ENCODE results near the gene ZCCHC10.
"Not testable (repeated sequence)": the region's sequence is repeated elsewhere in the genome, so short reads cannot be mapped to it uniquely, and the experiment has no call there.

Gene ZCCHC10

DNA sequence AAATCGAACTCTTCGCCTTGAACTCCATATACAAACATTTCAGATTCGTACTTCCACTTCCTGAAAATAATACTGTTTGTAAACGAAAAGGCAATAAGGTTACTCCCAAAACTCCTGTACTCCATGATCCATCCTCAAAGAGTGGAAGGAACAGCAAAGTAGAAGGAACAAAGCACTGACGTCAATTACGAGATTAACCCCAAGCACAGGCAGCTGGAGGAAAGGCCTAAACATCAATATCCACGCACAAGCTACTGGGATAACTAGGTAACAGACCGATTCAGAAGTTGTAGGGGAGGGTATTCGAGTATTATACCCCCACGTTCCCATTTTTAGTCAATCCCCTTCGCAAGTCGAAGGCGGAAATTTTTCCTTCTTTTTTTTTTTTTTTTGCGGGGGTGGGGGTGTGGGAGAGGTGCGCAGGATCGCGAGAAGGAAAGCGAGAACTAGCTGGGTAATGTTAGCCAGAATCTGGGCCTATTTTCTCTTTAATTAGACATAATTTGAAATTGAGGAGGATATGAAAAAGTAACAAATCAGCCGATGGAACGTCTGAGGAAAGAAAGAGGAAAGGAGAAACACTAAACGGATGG lies 63.8 kb downstream of the ZCCHC10 start:
- TF ChIP-seq, protein P1, sequence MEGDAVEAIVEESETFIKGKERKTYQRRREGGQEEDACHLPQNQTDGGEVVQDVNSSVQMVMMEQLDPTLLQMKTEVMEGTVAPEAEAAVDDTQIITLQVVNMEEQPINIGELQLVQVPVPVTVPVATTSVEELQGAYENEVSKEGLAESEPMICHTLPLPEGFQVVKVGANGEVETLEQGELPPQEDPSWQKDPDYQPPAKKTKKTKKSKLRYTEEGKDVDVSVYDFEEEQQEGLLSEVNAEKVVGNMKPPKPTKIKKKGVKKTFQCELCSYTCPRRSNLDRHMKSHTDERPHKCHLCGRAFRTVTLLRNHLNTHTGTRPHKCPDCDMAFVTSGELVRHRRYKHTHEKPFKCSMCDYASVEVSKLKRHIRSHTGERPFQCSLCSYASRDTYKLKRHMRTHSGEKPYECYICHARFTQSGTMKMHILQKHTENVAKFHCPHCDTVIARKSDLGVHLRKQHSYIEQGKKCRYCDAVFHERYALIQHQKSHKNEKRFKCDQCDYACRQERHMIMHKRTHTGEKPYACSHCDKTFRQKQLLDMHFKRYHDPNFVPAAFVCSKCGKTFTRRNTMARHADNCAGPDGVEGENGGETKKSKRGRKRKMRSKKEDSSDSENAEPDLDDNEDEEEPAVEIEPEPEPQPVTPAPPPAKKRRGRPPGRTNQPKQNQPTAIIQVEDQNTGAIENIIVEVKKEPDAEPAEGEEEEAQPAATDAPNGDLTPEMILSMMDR (IDR thresholded peaks at IDR 0.05; ENCODE audit: low read depth, low read length) = no peak
- DNase-seq (ENCODE audit: low read depth, low spot score) = peak; percentile 85
- in situ Hi-C loops (cut with HindIII; ENCODE audit: low sequenced_read_pairs) = no loop called here
- H3K4me3 ChIP-seq (ENCODE audit: low read depth, low read length) = peak overlapping the region; percentile 94

DNA sequence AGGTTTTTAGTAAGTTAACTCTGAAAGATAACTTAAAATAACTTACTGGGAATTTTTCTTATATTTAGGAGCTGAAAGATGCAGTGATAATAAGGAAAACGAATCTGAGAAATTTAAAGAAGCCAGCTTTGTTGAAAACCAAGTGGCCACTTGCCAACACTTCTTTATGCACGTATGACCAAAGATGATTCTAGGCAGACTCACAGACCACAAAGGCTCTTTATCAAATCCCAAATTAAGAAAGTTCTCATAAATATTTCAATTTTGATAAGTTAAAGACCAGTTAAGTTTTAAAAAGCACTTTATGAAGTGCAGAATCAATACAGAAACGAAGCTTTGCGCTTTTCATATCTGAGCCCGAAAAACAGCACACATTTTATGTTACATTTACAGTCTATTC lies 64.5 kb downstream of the ZCCHC10 start:
- H3K4me3 ChIP-seq (ENCODE audit: low read depth, low read length) = peak overlapping the region; percentile 94
- TF ChIP-seq, protein P1 (IDR thresholded peaks at IDR 0.05; ENCODE audit: low read depth, low read length) = no peak
- in situ Hi-C loops (cut with HindIII; ENCODE audit: low sequenced_read_pairs) = no loop called here
- DNase-seq (ENCODE audit: low read depth, low spot score) = peak; percentile 72

DNA sequence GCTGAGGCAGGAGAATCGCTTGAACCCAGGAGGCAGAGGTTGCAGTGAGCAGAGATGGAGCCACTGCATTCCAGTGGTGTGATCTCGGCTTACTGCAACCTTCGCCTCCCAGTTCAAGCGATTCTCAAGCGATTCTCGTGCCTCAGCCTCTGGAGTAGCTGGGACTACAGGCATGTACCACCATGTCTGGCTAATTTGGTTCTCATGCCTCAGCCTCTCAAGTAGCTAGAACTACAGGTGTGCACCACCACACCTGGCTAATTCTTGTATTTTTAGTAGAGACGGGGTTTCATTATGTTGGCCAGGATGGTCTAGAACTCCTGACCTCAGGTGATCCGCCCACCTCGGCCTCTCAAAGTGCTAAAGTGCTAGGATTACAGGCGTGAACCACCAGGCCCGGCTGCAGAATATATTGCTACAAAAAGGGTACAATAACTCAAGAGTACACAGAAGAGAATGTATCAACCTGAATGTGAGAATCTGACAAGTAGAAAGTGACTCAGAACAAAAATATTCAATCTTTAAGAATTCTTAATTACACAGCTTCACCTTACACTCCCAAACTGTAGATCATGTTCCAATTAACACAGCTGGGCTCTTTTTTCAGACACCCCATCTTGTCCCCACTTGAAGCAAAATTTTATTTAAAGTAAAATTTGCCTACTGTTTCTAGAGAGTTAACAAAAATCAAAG lies 65.1 kb downstream of the ZCCHC10 start:
- peak; percentile 18 for DNase-seq (ENCODE audit: low read depth, low spot score)
- H3K4me3 ChIP-seq (ENCODE audit: low read depth, low read length) = peak overlapping the region; percentile 94
- in situ Hi-C loops (cut with HindIII; ENCODE audit: low sequenced_read_pairs) = not testable (repeated sequence)

DNA sequence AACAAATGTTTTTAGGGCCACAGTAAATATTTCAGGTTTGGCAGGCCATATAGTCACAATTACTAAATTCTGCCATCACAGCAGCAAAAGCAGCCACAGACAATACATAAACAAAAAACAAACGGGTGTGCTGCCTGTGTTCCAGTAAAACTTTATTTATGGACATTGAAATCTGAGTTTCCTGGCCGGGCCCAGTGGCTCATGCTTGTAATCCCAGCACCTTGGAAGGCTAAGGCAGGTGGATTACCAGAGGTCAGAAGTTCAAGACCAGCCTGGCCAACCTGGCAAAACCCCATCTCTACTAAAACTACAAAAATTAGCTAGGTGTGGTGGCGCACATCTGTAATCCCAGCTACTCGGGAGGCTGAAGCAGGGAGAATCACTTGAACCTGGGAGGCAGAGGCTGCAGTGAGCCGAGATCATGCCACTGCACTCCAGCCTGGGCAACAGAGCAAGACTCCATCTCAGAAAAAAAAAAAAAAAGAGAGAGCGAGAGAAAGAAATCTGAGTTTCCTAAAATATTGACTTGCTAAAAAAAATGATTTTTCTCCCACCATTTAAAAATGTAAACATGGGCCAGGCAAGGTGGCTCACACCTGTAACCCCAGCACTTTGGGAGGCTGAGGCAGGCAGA lies 70.1 kb downstream of the ZCCHC10 start:
- in situ Hi-C loops (cut with HindIII; ENCODE audit: low sequenced_read_pairs); H3K4me3 ChIP-seq (ENCODE audit: low read depth, low read length); DNase-seq (ENCODE audit: low read depth, low spot score): not testable (repeated sequence)

DNA sequence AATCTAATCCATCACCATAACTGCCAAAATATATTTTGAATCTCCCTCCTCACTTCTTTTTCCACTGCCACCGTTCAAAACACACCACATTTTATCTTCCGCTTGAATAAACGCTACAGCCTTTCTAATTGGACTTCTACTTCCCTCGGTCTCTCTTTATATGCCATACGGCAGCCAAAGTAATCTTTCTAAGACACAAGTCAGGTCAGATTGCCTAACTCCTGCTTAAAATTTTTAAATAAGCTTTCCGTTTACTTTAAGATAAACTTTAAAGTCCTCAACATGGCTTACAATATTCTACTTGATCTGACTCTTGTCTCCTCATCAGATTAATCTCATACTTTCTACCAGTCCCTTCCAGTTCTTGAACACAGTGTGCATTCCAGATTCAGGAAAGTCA lies 72.6 kb downstream of the ZCCHC10 start:
- TF ChIP-seq, protein P1 (IDR thresholded peaks at IDR 0.05; ENCODE audit: low read depth, low read length) = no peak
- no peak for DNase-seq (ENCODE audit: low read depth, low spot score)
- in situ Hi-C loops (cut with HindIII; ENCODE audit: low sequenced_read_pairs) = no loop called here
- no peak overlapping the region for H3K4me3 ChIP-seq (ENCODE audit: low read depth, low read length)

DNA sequence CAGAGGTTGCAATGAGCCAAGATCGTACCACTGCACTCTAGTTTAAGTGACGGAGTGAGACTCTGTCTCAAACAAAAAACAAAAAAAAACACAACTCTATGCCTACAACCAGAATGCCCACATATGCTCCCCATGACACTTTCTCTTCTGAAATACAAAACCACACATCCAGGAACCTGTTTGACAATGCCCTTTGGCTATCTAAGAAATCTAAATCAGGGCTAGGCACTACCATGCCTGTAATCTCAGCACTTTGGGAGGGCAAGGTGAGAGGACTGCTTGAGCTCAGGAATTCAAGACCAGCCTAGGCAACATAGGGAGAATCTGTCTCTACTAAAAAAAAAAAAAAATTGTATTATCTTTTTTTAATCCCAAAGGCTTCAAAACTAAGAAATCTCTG lies 73.5 kb downstream of the ZCCHC10 start:
- TF ChIP-seq, protein P1 (IDR thresholded peaks at IDR 0.05; ENCODE audit: low read depth, low read length) = no peak
- DNase-seq (ENCODE audit: low read depth, low spot score) = no peak
- H3K4me3 ChIP-seq (ENCODE audit: low read depth, low read length) = no peak overlapping the region
- in situ Hi-C loops (cut with HindIII; ENCODE audit: low sequenced_read_pairs) = no loop called here

DNA sequence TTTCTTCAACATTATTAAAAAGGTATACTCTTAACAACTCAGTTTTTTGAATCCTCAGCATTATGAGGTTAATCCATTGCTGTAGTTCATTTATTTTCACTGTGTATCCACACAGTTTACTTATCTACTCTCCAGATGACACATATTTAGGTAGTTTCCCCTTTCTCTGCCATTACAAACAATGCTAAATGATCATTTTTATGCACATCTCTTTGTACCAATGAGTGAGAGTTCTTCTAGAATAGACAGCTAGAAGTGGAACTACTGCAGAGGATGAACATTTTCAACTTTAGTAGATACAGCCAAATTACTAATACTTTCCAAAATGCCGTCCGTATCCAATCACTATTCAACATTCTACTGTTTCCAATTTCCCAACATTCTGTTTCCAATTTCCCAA lies 74.5 kb downstream of the ZCCHC10 start:
- no peak overlapping the region for H3K4me3 ChIP-seq (ENCODE audit: low read depth, low read length)
- TF ChIP-seq, protein P1 (IDR thresholded peaks at IDR 0.05; ENCODE audit: low read depth, low read length) = no peak
- in situ Hi-C loops (cut with HindIII; ENCODE audit: low sequenced_read_pairs) = no loop called here
- no peak for DNase-seq (ENCODE audit: low read depth, low spot score)

Measured in astrocyte of the spinal cord (primary cell).